ENCODE measurements around the gene RBPJL. TPM values are rescaled to one million over a fixed set of nuclear protein-coding genes. Genes with fewer than 3 reads are reported as not detected.
A peak's percentile ranks its signal among the peaks of the same experiment; 100 is the strongest.

Gene RBPJL
- total RNA-seq, 1 experiment from 2014 or later: not detected

- Histone ChIP-seq H3F3A (ENCODE audit: insufficient read depth, low read depth) (no peaks in the 10 kb centered on the region), H3K9me3 (ENCODE audit: insufficient read depth, low read depth) (0 out of 2 replicates have a peak, but pooled peaks cover 3% of the 10 kb centered on the region), H3K4me1 (replicated peaks; ENCODE audit: insufficient read depth) (no peaks in the 10 kb centered on the region), H3K27ac (no peak overlapping the region), H2AFZ (no peak overlapping the region), H3K4me2 (no peak overlapping the region), H3K36me3 (ENCODE audit: low read depth) (no peaks in the 10 kb centered on the region), H3K79me2 (ENCODE audit: low read depth) (no peaks in the 10 kb centered on the region), H3K27me3 (ENCODE audit: insufficient read depth, low read depth) (no peaks in the 10 kb centered on the region), H4K20me1 (ENCODE audit: insufficient read depth) (no peaks in the 10 kb centered on the region), H3K9me2 (ENCODE audit: insufficient read depth) (no peaks in the 10 kb centered on the region), H3K4me3 (no peak overlapping the region)
- intact Hi-C loops (cut with micrococcal nuclease; ENCODE audit: unreplicated experiment): loop anchor here (10.0 kb wide), 1 partner anchor 615 kb away; no protein-coding TSS in a partner anchor
- no peak for DNase-seq
- POLR2A ChIA-PET (ENCODE audit: unreplicated experiment): no interaction called here
- CTCF ChIA-PET: interaction anchor here (0.7 kb wide), 1 partner anchor 9 kb away, joined by 4 read pairs; no protein-coding TSS in a partner anchor
- TF ChIP-seq CTCF (conservative IDR thresholded peaks at IDR 0.05) (no peak), EZH2 (IDR thresholded peaks at IDR 0.05; ENCODE audit: low read depth) (no peak)
- no TSS peak for BruUV-seq (replicated peaks)
These were observed 6.9 kb upstream of the RBPJL start for GRCh38 chr20:45299786-45300185.

GRCh38 chr20:45300961-45301360, 5.7 kb upstream of the RBPJL start:
- H3K4me3 ChIP-seq: no peak overlapping the region
- H3K79me2 ChIP-seq (ENCODE audit: low read depth): no peaks in the 10 kb centered on the region
- no peak overlapping the region for H2AFZ ChIP-seq
- no peaks in the 10 kb centered on the region for H3K4me1 ChIP-seq (replicated peaks; ENCODE audit: insufficient read depth)
- no peak overlapping the region for H3K27ac ChIP-seq
- H3K4me2 ChIP-seq: no peak overlapping the region
- no peaks in the 10 kb centered on the region for H3K27me3 ChIP-seq (ENCODE audit: insufficient read depth, low read depth)
- no peak for TF ChIP-seq EZH2 (IDR thresholded peaks at IDR 0.05; ENCODE audit: low read depth)
- TF ChIP-seq CTCF (conservative IDR thresholded peaks at IDR 0.05): peak; percentile 59
- ChIA-PET POLR2A (ENCODE audit: unreplicated experiment) (no interaction called here), CTCF (interaction anchor here (0.6 kb wide), 1 partner anchor 18 kb away, joined by 5 read pairs; no protein-coding TSS in a partner anchor)
- H3K9me3 ChIP-seq (ENCODE audit: insufficient read depth, low read depth): no peaks in the 10 kb centered on the region
- H3K36me3 ChIP-seq (ENCODE audit: low read depth): no peaks in the 10 kb centered on the region
- peak in 1 of 2 experiments; percentile 30 for DNase-seq
- no peaks in the 10 kb centered on the region for H3K9me2 ChIP-seq (ENCODE audit: insufficient read depth)
- H4K20me1 ChIP-seq (ENCODE audit: insufficient read depth): no peaks in the 10 kb centered on the region
- BruUV-seq (replicated peaks): no TSS peak
- no peaks in the 10 kb centered on the region for H3F3A ChIP-seq (ENCODE audit: insufficient read depth, low read depth)
- intact Hi-C loops (cut with micrococcal nuclease; ENCODE audit: unreplicated experiment): no loop called here

- Histone ChIP-seq H3K9me2 (ENCODE audit: insufficient read depth) (no peaks in the 10 kb centered on the region), H2AFZ (no peak overlapping the region), H4K20me1 (ENCODE audit: insufficient read depth) (no peaks in the 10 kb centered on the region), H3K4me3 (no peak overlapping the region), H3K79me2 (ENCODE audit: low read depth) (no peaks in the 10 kb centered on the region), H3K36me3 (ENCODE audit: low read depth) (no peaks in the 10 kb centered on the region), H3K27me3 (ENCODE audit: insufficient read depth, low read depth) (no peaks in the 10 kb centered on the region), H3F3A (ENCODE audit: insufficient read depth, low read depth) (no peaks in the 10 kb centered on the region), H3K27ac (no peak overlapping the region), H3K4me2 (no peak overlapping the region), H3K9me3 (ENCODE audit: insufficient read depth, low read depth) (no peaks in the 10 kb centered on the region), H3K4me1 (replicated peaks; ENCODE audit: insufficient read depth) (no peaks in the 10 kb centered on the region)
- POLR2A ChIA-PET (ENCODE audit: unreplicated experiment): no interaction called here
- intact Hi-C loops (cut with micrococcal nuclease; ENCODE audit: unreplicated experiment): no loop called here
- no TSS peak for BruUV-seq (replicated peaks)
- no peak for DNase-seq
- CTCF ChIA-PET: interaction anchor here (0.6 to 1.3 kb wide), 7 partner anchors 8 to 532 kb away, joined by 3 to 7 read pairs (median 3); no protein-coding TSS in a partner anchor
- TF ChIP-seq EZH2 (IDR thresholded peaks at IDR 0.05; ENCODE audit: low read depth) (no peak), CTCF (conservative IDR thresholded peaks at IDR 0.05) (no peak)
These were observed 4.8 kb upstream of the RBPJL start for GRCh38 chr20:45301824-45302271.
